ENCODE data around the gene GPR137C.

The GPR137C gene

DNA sequence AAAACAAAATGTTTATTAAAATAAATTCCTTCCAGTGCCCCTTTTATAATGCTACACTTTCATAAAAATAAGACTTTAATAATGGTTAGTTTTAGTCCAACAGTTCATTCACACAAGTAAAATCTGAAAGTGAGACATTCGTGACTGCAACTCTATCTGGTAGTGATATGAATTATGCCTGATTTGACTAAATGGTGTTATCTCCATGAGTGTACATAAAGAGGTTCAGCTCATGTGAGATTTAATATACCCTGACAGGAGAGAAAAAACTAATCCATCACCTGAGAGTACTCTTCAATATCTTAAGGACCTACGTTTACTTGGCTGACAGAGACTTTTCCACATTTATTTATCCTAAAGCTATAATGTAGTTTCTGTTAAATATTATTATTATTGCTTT lies 108.7 kb downstream of the GPR137C start:
- no peak for DNase-seq

DNA sequence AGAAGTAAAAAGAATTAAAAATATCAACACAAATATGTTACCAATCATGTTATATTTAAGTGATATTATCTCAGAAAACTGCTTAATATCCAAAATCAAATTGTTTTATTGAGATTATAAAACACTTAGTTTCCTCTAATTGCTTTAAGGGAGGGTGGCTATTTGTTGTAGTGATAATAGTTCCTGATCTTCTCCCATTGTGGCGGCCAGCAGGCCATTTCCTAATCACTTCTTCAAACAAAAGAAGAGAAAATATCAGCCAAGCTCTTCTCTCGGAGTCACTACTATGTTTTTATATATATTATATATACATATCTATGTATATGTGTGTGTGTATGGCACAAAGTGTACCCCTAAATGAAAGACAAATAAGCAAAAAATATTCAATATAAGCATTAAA lies 111.2 kb downstream of the GPR137C start:
- DNase-seq = no peak

DNA sequence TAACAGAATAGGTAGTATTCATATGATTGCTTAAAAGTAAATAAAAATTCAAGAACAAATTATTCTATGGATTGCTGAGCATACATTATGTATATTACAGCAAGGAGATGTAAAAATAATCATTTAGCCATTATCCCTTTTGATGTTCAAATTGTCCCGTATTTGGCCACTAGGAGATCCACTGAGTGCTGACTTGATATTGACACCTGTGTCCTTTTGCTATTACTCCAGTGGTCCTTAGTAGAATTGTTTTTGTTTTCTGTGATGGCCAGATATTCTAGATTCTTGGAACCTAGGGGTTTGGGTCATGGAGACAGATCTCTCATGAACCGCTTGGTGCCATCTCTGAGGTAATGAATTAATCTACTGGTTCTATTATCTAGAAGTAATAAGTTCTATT lies 126.0 kb downstream of the GPR137C start:
- no peak for DNase-seq

GRCh38 chr14:52683985-52684520 lies 131.4 kb downstream of the GPR137C start:
- no peak for DNase-seq

- no peak for DNase-seq
These were observed 133.5 kb downstream of the GPR137C start for GRCh38 chr14:52686176-52686575.
